Chondrocyte (in vitro differentiated cells): ENCODE data around the gene BTD. TPM values are rescaled to one million over a fixed set of nuclear protein-coding genes. Genes with fewer than 3 reads are reported as not detected.

ENCODE experiments used
- DNase-seq: peaks from one replicate; pipeline ENCODE4 v3.0.0; 2021; ENCODE audit warnings: mixed read lengths, low spot score
- H3K27ac Mint-ChIP-seq: one replicate; pipeline ENCODE4 v1.8.0; 2021; ENCODE audit warnings: mild to moderate bottlenecking, moderate library complexity, mixed read lengths; ENCODE audit not compliant: unreplicated experiment
- H3K27me3 Mint-ChIP-seq: 2 replicates; pipeline ENCODE4 v1.8.0; 2021; ENCODE audit warnings: low read depth, mixed read lengths
- H3K36me3 Mint-ChIP-seq: 2 replicates; pipeline ENCODE4 v1.8.0; 2021; ENCODE audit warnings: low read depth, mixed read lengths
- H3K4me1 Mint-ChIP-seq: 2 replicates; pipeline ENCODE4 v1.8.0; 2021; ENCODE audit warnings: low read depth, mild to moderate bottlenecking, mixed read lengths
- H3K4me3 Mint-ChIP-seq: one replicate; pipeline ENCODE4 v1.8.0; 2021; ENCODE audit warnings: mild to moderate bottlenecking, moderate library complexity, mixed read lengths; ENCODE audit not compliant: unreplicated experiment
- H3K9me3 Mint-ChIP-seq: 2 replicates; pipeline ENCODE4 v1.8.0; 2021; ENCODE audit warnings: low read depth, mixed read lengths
- microRNA-seq: library from miRNA; unstranded; fragments of <30 nt; microRNA quantifications from one replicate; pipeline ENCODE4 v1.2.0, GENCODE V29; 2020; ENCODE audit warnings: borderline number of aligned reads
- total RNA-seq: library from RNA; stranded (reverse); gene quantifications from 3 replicates; pipeline ENCODE4 v1.2.1, GENCODE V29; 2021
- TF ChIP-seq, protein P1 (sequence below): fragments of 200-600 bp; sonication (generic); IDR thresholded peaks from 2 replicates; pipeline ENCODE4 v1.5.0; 2021; ENCODE audit warnings: antibody characterized with exemption, mild to moderate bottlenecking, moderate library complexity

The BTD gene
- total RNA-seq, 1 donor from 2014 or later = 19.2 TPM

- TF ChIP-seq, protein P1, sequence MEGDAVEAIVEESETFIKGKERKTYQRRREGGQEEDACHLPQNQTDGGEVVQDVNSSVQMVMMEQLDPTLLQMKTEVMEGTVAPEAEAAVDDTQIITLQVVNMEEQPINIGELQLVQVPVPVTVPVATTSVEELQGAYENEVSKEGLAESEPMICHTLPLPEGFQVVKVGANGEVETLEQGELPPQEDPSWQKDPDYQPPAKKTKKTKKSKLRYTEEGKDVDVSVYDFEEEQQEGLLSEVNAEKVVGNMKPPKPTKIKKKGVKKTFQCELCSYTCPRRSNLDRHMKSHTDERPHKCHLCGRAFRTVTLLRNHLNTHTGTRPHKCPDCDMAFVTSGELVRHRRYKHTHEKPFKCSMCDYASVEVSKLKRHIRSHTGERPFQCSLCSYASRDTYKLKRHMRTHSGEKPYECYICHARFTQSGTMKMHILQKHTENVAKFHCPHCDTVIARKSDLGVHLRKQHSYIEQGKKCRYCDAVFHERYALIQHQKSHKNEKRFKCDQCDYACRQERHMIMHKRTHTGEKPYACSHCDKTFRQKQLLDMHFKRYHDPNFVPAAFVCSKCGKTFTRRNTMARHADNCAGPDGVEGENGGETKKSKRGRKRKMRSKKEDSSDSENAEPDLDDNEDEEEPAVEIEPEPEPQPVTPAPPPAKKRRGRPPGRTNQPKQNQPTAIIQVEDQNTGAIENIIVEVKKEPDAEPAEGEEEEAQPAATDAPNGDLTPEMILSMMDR = peak; percentile 74
- no peak for DNase-seq
- H3K4me1 Mint-ChIP-seq = peaks cover 25% of the 10 kb centered on the region
- no peaks in the 10 kb centered on the region for H3K27me3 Mint-ChIP-seq
- H3K27ac Mint-ChIP-seq = no peak overlapping the region
- no peaks in the 10 kb centered on the region for H3K9me3 Mint-ChIP-seq
- H3K36me3 Mint-ChIP-seq = peaks cover 41% of the 10 kb centered on the region
- H3K4me3 Mint-ChIP-seq = no peak overlapping the region
Measured at GRCh38 chr3:15693355-15693754, 91.8 kb downstream of the BTD start.

DNA sequence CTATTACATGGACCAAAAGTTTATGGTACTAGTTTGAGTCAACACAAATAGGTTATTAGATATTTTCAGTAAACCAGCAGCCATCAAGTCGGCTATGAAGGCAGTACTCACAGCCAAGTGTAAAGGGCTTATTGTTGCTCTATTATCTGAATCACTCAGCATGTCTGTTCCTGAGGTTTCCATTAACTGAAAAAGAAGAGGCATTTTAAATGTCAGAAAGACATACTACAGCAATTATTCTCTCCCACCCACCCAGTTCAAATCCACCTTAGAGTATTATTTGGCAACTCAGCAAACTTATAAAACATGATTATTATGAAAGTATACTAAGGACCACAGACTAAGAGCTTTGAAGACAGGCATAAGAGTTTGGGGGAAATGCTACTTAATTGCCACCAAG lies 93.1 kb downstream of the BTD start:
- Mint-ChIP-seq H3K36me3 (peaks cover 42% of the 10 kb centered on the region), H3K9me3 (no peaks in the 10 kb centered on the region), H3K27ac (peak overlapping the region; percentile 27), H3K4me1 (peaks cover 25% of the 10 kb centered on the region), H3K27me3 (no peaks in the 10 kb centered on the region), H3K4me3 (no peak overlapping the region)
- DNase-seq = no peak
- TF ChIP-seq, protein P1 = no peak

Small RNA genes within 50 kb of the gene (microRNA-seq; reads per million reads assigned to microRNA genes)
- not detected for gene MIR3134

Other genes with a start within 250 kb of the BTD start
- gene METTL6, start 174.2 kb upstream of the BTD start, total RNA-seq = 16.8 to 19.7 TPM (median 19.7 TPM) in 3 replicates
- 15.7 to 18.4 TPM (median 16.9 TPM) in 3 replicates for gene EAF1, start 174.1 kb upstream of the BTD start, total RNA-seq
- 4.2 to 5.6 TPM (median 4.4 TPM) in 3 replicates for gene COLQ, start 80.0 kb upstream of the BTD start, total RNA-seq
- 15.3 to 21.7 TPM (median 16.9 TPM) in 3 replicates for gene HACL1, start 176 bp upstream of the BTD start, total RNA-seq
- 92.5 to 124 TPM (median 104 TPM) in 3 replicates for gene ANKRD28, start 196.2 kb downstream of the BTD start, total RNA-seq